Spleen (tissue), 11 donors: Measurements from ENCODE around the gene WHAMM. TPM values are rescaled to one million over a fixed set of nuclear protein-coding genes. Genes with fewer than 3 reads are reported as not detected.

Experiments
- DNase-seq: peaks from one replicate; pipeline ENCODE4 v3.0.0-alpha.2; 2020
- H3K27ac ChIP-seq, 8 donors: fragments of 200-600 bp; sonication (generic) in 7 of 8; 1 replicate in 4 of 8; 2 replicates in 4 of 8; pipeline versions ENCODE4 v1.5.0 to v1.8.0; 2016 to 2021; ENCODE audit warnings: inconsistent platforms in 4 of 8, mild to moderate bottlenecking in 4 of 8, moderate library complexity in 1 of 8
- H3K27me3 ChIP-seq, 7 donors: fragments of 200-600 bp; sonication (generic) in 6 of 7; replicated peaks in 1 of 7; 1 replicate in 4 of 7; 2 replicates in 3 of 7; pipeline versions ENCODE4 v1.5.0 to v1.8.0; 2016 to 2021; ENCODE audit warnings: inconsistent platforms in 3 of 7, mild to moderate bottlenecking in 1 of 7
- H3K36me3 ChIP-seq, 6 donors: fragments of 200-600 bp; sonication (generic) in 5 of 6; 1 replicate in 4 of 6; 2 replicates in 2 of 6; pipeline versions ENCODE4 v1.5.0 to v1.8.0; 2016 to 2021; ENCODE audit warnings: inconsistent platforms in 2 of 6
- H3K4me1 ChIP-seq, 6 donors: fragments of 200-600 bp; sonication (generic) in 5 of 6; 1 replicate in 3 of 6; 2 replicates in 3 of 6; pipeline versions ENCODE4 v1.5.0 to v1.8.0; 2016 to 2021; ENCODE audit warnings: inconsistent platforms in 3 of 6
- H3K4me3 ChIP-seq, 8 donors: fragments of 200-600 bp; sonication (generic) in 7 of 8; 1 replicate in 4 of 8; 2 replicates in 4 of 8; pipeline versions ENCODE4 v1.5.0 to v1.8.0; 2016 to 2021; ENCODE audit warnings: inconsistent platforms in 4 of 8, mild to moderate bottlenecking in 4 of 8, moderate library complexity in 2 of 8
- H3K9me3 ChIP-seq, 8 donors: fragments of 200-600 bp; sonication (generic) in 7 of 8; 1 replicate in 4 of 8; 2 replicates in 4 of 8; pipeline versions ENCODE4 v1.5.0 to v1.8.0; 2016 to 2021; ENCODE audit warnings: inconsistent platforms in 4 of 8
- POLR2A ChIP-seq, 3 donors: fragments of 450-650 bp; IDR thresholded peaks; one replicate each; pipeline ENCODE4 v1.5.1; 2017; ENCODE audit warnings: antibody characterized with exemption in 3 of 3, mild to moderate bottlenecking in 1 of 3
- POLR2AphosphoS5 ChIP-seq, 3 donors: sonication (generic); formaldehyde crosslinking; IDR thresholded peaks; one replicate each; pipeline ENCODE4 v1.5.1; 2017; ENCODE audit warnings: antibody characterized with exemption in 3 of 3
- WGBS, 5 donors: extraction: QIAGEN DNeasy Blood & Tissue Kit in 3 of 5; methylation state at CpG; one replicate each; pipeline versions ENCODE4 v1.1.5 to v1.1.7; 2013 to 2018; 5-methylcytosine and 5-hydroxymethylcytosine counted together
- intact Hi-C: fragments of 100-400 bp; cut with DNase I; formaldehyde crosslinking; loops from one replicate; pipeline ENCODE4 v1.15.0; 2023; ENCODE audit warnings: low total_unique reads
- polyA plus RNA-seq, 3 donors: library from polyadenylated mRNA; stranded (reverse); fragments of 200-250 nt; gene quantifications; one replicate each; pipeline ENCODE4 v1.2.1, GENCODE V29; 2013
- total RNA-seq, 7 donors: library from RNA; depleted of rRNA in 3 of 7; stranded (reverse); fragments of >200 nt in 3 of 7; fragmentation: NEBNext Ultra II Directional in 4 of 7; extraction: Animal tissue kit (Norgen Biotek cat#: 25700) in 4 of 7; gene quantifications; one replicate each; pipeline versions ENCODE4 v1.1.0 to v1.2.1, GENCODE V29; 2016 to 2021
- TF ChIP-seq, protein P1 (sequence below), 11 experiments: fragments of 200-600 bp in 7 of 11; fragments of 450-650 bp in 4 of 11; sonication (generic) in 4 of 11; IDR thresholded peaks in 8 of 11; conservative IDR thresholded peaks in 3 of 11; 1 replicate in 7 of 11; 2 replicates in 4 of 11; pipeline versions ENCODE4 v1.4.0 to v1.8.0; 2016 to 2021; ENCODE audit warnings: antibody characterized with exemption in 11 of 11, inconsistent platforms in 4 of 11, mild to moderate bottlenecking in 1 of 11
- donor health status: healthy with polysubstance abuse.
- donor health status: DM: no; HTN: no; CAD: no; lungs with moderate emphysema.
- donor health status: DM: no; HTN: no; CAD: no.
- donor health status: Bipolar disorder and iron deficiency.
- donor health status: healthy.
- donor health status: DM: no; HTN: no; CAD: no.
- donor health status: DM: yes; HTN: yes; CAD: no.

Gene WHAMM
- total and polyA plus RNA-seq, 10 donors = 3.3 to 14.1 (median 11.9) TPM

DNA sequence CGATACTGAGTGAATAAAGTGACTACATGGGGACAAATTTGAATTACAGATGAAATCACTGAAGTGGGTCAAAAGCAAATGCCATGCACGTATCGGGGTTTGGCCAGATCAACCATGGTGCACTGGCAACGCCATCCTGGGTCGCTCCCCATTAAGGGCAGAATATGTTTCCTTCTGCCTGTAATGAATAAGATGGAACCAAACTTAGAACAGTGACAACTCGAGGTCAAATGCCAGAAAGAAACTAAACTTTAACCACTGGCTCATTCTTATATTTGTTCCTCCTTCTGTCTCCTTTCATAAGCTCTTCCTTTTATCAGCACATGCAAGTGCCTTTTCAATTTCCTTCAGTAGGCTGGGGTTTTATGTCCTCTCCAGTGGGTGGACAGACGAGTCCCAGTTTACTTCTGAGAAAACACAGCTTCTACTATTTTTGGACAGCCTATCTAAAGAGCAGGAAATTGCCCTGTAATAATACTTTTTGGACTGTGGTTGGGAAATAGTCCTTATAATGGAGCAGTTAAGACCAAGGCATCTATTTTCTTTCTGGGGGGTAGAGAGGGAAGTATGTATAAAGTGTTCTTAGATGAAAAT lies 61.4 kb downstream of the WHAMM start:
- peak overlapping the region in 5 of 8 donors; percentile 13 to 61 (median 52) for H3K27ac ChIP-seq
- TF ChIP-seq POLR2A (IDR thresholded peaks at IDR 0.05) = no peak
- TF ChIP-seq POLR2AphosphoS5 (IDR thresholded peaks at IDR 0.05) = no peak
- TF ChIP-seq, protein P1, sequence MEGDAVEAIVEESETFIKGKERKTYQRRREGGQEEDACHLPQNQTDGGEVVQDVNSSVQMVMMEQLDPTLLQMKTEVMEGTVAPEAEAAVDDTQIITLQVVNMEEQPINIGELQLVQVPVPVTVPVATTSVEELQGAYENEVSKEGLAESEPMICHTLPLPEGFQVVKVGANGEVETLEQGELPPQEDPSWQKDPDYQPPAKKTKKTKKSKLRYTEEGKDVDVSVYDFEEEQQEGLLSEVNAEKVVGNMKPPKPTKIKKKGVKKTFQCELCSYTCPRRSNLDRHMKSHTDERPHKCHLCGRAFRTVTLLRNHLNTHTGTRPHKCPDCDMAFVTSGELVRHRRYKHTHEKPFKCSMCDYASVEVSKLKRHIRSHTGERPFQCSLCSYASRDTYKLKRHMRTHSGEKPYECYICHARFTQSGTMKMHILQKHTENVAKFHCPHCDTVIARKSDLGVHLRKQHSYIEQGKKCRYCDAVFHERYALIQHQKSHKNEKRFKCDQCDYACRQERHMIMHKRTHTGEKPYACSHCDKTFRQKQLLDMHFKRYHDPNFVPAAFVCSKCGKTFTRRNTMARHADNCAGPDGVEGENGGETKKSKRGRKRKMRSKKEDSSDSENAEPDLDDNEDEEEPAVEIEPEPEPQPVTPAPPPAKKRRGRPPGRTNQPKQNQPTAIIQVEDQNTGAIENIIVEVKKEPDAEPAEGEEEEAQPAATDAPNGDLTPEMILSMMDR (IDR thresholded peaks at IDR 0.05 in 8 of 11, conservative IDR thresholded peaks at IDR 0.05 in 3 of 11) = no peak
- H3K9me3 ChIP-seq = no peaks in the 10 kb centered on the region
- H3K27me3 ChIP-seq = no peaks in the 10 kb centered on the region
- DNase-seq = no peak
- intact Hi-C loops = no loop called here
- WGBS, 5 donors = 32 to 53% (median 45%) methylated on average over 7 of the region's 7 CpGs
- peaks cover 0 to 10% (median 0%) of the 10 kb centered on the region in 6 donors for H3K36me3 ChIP-seq
- peaks cover 0 to 27% (median 5%) of the 10 kb centered on the region in 6 donors for H3K4me1 ChIP-seq
- no peak overlapping the region for H3K4me3 ChIP-seq

GRCh38 chr15:82871358-82871757 lies 61.9 kb downstream of the WHAMM start:
- Histone ChIP-seq H3K27me3 (no peaks in the 10 kb centered on the region), H3K9me3 (no peaks in the 10 kb centered on the region), H3K4me1 (peaks cover 0 to 27% (median 5%) of the 10 kb centered on the region in 6 donors), H3K4me3 (no peak overlapping the region), H3K27ac (peak overlapping the region in 6 of 8 donors; percentile 13 to 61 (median 52)), H3K36me3 (peaks cover 0 to 10% (median 0%) of the 10 kb centered on the region in 6 donors)
- 45 to 69% (median 48%) methylated on average over 5 of the region's 5 CpGs for WGBS, 5 donors
- no peak for DNase-seq
- intact Hi-C loops = no loop called here
- no peak for TF ChIP-seq POLR2A (IDR thresholded peaks at IDR 0.05)
- TF ChIP-seq, protein P1 (IDR thresholded peaks at IDR 0.05 in 8 of 11, conservative IDR thresholded peaks at IDR 0.05 in 3 of 11) = no peak
- no peak for TF ChIP-seq POLR2AphosphoS5 (IDR thresholded peaks at IDR 0.05)

DNA sequence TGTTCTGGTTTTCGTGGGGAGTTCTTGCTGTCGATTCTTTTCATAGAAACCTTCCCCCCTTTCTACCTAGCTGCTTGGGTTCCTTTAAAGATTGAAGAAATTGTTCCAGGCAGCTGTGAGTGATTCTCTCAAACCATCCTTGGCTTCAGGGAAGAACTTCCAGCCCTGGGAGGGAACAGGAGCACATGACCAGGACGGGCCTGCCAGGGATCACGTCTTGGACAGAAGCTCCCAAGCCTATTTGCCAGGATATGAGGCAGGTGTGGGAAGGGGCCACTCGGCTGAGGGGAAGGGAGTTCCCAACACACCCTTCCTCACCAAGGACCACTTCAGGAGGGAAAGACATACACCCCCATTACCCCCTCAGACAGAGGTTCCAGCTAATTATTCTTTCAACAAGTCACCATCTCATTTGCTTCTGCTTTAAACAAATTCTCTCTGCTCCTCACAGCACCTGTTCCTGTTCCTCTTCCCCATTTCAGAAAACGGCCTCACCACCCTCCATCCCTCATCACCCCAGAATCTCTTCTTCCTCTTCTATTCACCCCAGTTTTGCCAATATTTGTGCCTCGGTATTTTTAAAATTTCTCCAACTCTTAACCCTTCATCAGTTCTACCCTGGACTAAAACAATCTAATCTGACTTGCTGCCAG lies 62.5 kb downstream of the WHAMM start:
- TF ChIP-seq, protein P1 (IDR thresholded peaks at IDR 0.05 in 8 of 11, conservative IDR thresholded peaks at IDR 0.05 in 3 of 11) = no peak
- TF ChIP-seq POLR2AphosphoS5 (IDR thresholded peaks at IDR 0.05) (no peak), POLR2A (IDR thresholded peaks at IDR 0.05) (no peak)

GRCh38 chr15:82873000-82873680 lies 63.7 kb downstream of the WHAMM start:
- Histone ChIP-seq H3K27ac (no peak overlapping the region), H3K4me1 (peaks cover 0 to 27% (median 5%) of the 10 kb centered on the region in 6 donors), H3K36me3 (peaks cover 0 to 10% (median 0%) of the 10 kb centered on the region in 6 donors), H3K27me3 (no peaks in the 10 kb centered on the region), H3K4me3 (no peak overlapping the region), H3K9me3 (no peaks in the 10 kb centered on the region)
- no peak for DNase-seq
- WGBS, 5 donors = 69 to 86% (median 78%) methylated on average over 7 of the region's 7 CpGs
- no peak for TF ChIP-seq POLR2A (IDR thresholded peaks at IDR 0.05)
- TF ChIP-seq POLR2AphosphoS5 (IDR thresholded peaks at IDR 0.05) = no peak
- intact Hi-C loops = no loop called here

More for the DNA sequence above, 62.5 kb downstream of the WHAMM start:
- H3K27me3 ChIP-seq = no peaks in the 10 kb centered on the region
- 30 to 56% (median 50%) methylated on average over 7 of the region's 7 CpGs for WGBS, 5 donors
- H3K9me3 ChIP-seq = no peaks in the 10 kb centered on the region
- peak overlapping the region in 3 of 8 donors; percentile 52 to 61 (median 53) for H3K27ac ChIP-seq
- intact Hi-C loops = no loop called here
- no peak for DNase-seq
- H3K4me3 ChIP-seq = no peak overlapping the region
- H3K36me3 ChIP-seq = peaks cover 0 to 10% (median 0%) of the 10 kb centered on the region in 6 donors
- H3K4me1 ChIP-seq = peaks cover 0 to 27% (median 5%) of the 10 kb centered on the region in 6 donors
